Measurements from ENCODE around the gene SF3B4. TPM values are rescaled to one million over a fixed set of nuclear protein-coding genes. Genes with fewer than 3 reads are reported as not detected.

The SF3B4 gene
- total and polyA plus RNA-seq, 4 donors: 6.3 to 16.6 (median 12.5) TPM

- no peak for TF ChIP-seq ZBTB33 (IDR thresholded peaks at IDR 0.05)
Measured at GRCh38 chr1:149883598-149884247, 43.9 kb downstream of the SF3B4 start (continued).

- Histone ChIP-seq H3K27me3 (ENCODE audit: control insufficient read depth in 4 of 4, insufficient read depth in 4 of 4, low read length in 3 of 4) (no peaks in the 10 kb centered on the region), H3K4me1 (ENCODE audit: control insufficient read depth in 4 of 4, insufficient read depth in 4 of 4, low read length in 3 of 4) (peaks cover 5 to 30% (median 19%) of the 10 kb centered on the region in 4 donors), H3K9me3 (ENCODE audit: control insufficient read depth in 4 of 4, low read length in 3 of 4) (no peaks in the 10 kb centered on the region), H3K36me3 (ENCODE audit: control insufficient read depth in 4 of 4, insufficient read depth in 3 of 4, low read depth in 1 of 4, low read length in 3 of 4) (no peaks in the 10 kb centered on the region), H3K4me3 (ENCODE audit: low read depth in 1 of 3, low read length in 3 of 3) (no peak overlapping the region), H3K27ac (ENCODE audit: low read depth in 1 of 2, low read length in 2 of 2) (no peak overlapping the region), H3K9ac (ENCODE audit: low read depth in 1 of 2, low read length in 2 of 2) (no peak overlapping the region)
- TF ChIP-seq RXRA (IDR thresholded peaks at IDR 0.05) (no peak), HNF4A (conservative IDR thresholded peaks at IDR 0.05) (peak in 1 of 2 donors; percentile 46)
- DNase-seq (ENCODE audit: low spot score): no peak
- 93% methylated on average over 1 of the region's 1 CpG for WGBS
Measured at GRCh38 chr1:149881876-149882275, 45.7 kb downstream of the SF3B4 start.

GRCh38 chr1:149879556-149879955 lies 48.0 kb downstream of the SF3B4 start:
- no peaks in the 10 kb centered on the region for H3K27me3 ChIP-seq (ENCODE audit: control insufficient read depth in 4 of 4, insufficient read depth in 4 of 4, low read length in 3 of 4)
- no peak overlapping the region for H3K9ac ChIP-seq (ENCODE audit: low read depth in 1 of 2, low read length in 2 of 2)
- H3K36me3 ChIP-seq (ENCODE audit: control insufficient read depth in 4 of 4, insufficient read depth in 3 of 4, low read depth in 1 of 4, low read length in 3 of 4): no peaks in the 10 kb centered on the region
- no peak overlapping the region for H3K27ac ChIP-seq (ENCODE audit: low read depth in 1 of 2, low read length in 2 of 2)
- TF ChIP-seq JUND (IDR thresholded peaks at IDR 0.05): no peak
- DNase-seq (ENCODE audit: low spot score): no peak
- WGBS: 94% methylated on average over 1 of the region's 1 CpG
- no peak overlapping the region for H3K4me3 ChIP-seq (ENCODE audit: low read depth in 1 of 3, low read length in 3 of 3)
- no peaks in the 10 kb centered on the region for H3K9me3 ChIP-seq (ENCODE audit: control insufficient read depth in 4 of 4, low read length in 3 of 4)
- H3K4me1 ChIP-seq (ENCODE audit: control insufficient read depth in 4 of 4, insufficient read depth in 4 of 4, low read length in 3 of 4): peaks cover 2 to 22% (median 14%) of the 10 kb centered on the region in 4 donors

- H3K27me3 ChIP-seq (ENCODE audit: control insufficient read depth in 4 of 4, insufficient read depth in 4 of 4, low read length in 3 of 4): no peaks in the 10 kb centered on the region
- H3K9ac ChIP-seq (ENCODE audit: low read depth in 1 of 2, low read length in 2 of 2): no peak overlapping the region
- H3K4me1 ChIP-seq (ENCODE audit: control insufficient read depth in 4 of 4, insufficient read depth in 4 of 4, low read length in 3 of 4): peaks cover 0 to 7% (median 3%) of the 10 kb centered on the region in 4 donors
- DNase-seq (ENCODE audit: low spot score): no peak
- no peaks in the 10 kb centered on the region for H3K9me3 ChIP-seq (ENCODE audit: control insufficient read depth in 4 of 4, low read length in 3 of 4)
- no peak overlapping the region for H3K27ac ChIP-seq (ENCODE audit: low read depth in 1 of 2, low read length in 2 of 2)
- WGBS: 88% methylated on average over 7 of the region's 7 CpGs
- TF ChIP-seq ZBTB33 (IDR thresholded peaks at IDR 0.05) (no peak), HNF4G (IDR thresholded peaks at IDR 0.05) (no peak), TAF1 (conservative IDR thresholded peaks at IDR 0.05) (no peak), RXRA (IDR thresholded peaks at IDR 0.05) (no peak), REST (IDR thresholded peaks at IDR 0.05) (no peak), HNF4A (conservative IDR thresholded peaks at IDR 0.05) (no peak), JUND (IDR thresholded peaks at IDR 0.05) (no peak), MAX (IDR thresholded peaks at IDR 0.05) (no peak), GABPA (IDR thresholded peaks at IDR 0.05 in 1 of 2, conservative IDR thresholded peaks at IDR 0.05 in 1 of 2) (no peak), RAD21 (IDR thresholded peaks at IDR 0.05) (no peak), ATF3 (IDR thresholded peaks at IDR 0.05) (no peak)
- H3K36me3 ChIP-seq (ENCODE audit: control insufficient read depth in 4 of 4, insufficient read depth in 3 of 4, low read depth in 1 of 4, low read length in 3 of 4): no peaks in the 10 kb centered on the region
- H3K4me3 ChIP-seq (ENCODE audit: low read depth in 1 of 3, low read length in 3 of 3): no peak overlapping the region
Measured at GRCh38 chr1:149877211-149877946, 50.2 kb downstream of the SF3B4 start.

Measured in liver (tissue), 9 donors.